HG03558 (cell line): ENCODE results near the gene MYO3B.

Source experiments
- ATAC-seq: cut with Tn5 transposase; IDR thresholded peaks from one replicate; pipeline ENCODE4 v1.9.1; 2021; ENCODE audit warnings: moderate number of reproducible peaks; ENCODE audit not compliant: unreplicated experiment; ENCODE audit errors: extremely low read depth

The MYO3B gene

GRCh38 chr2:170177950-170178781 is at the start of gene MYO3B:
MYO3B (plus strand) TSS chr2:170178147; CDS start chr2:170178288, 141 bp downstream.
- no peak for ATAC-seq

- ATAC-seq: no peak
These were observed 38.5 kb upstream of the MYO3B start for GRCh38 chr2:170139276-170139967.

- ATAC-seq: no peak
These were observed 37.4 kb upstream of the MYO3B start for GRCh38 chr2:170140561-170140960.

GRCh38 chr2:170141865-170142264 is 36.1 kb upstream of the MYO3B start:
- no peak for ATAC-seq

- no peak for ATAC-seq
These were observed 35.4 kb upstream of the MYO3B start for GRCh38 chr2:170142502-170142901.

GRCh38 chr2:170143045-170143717 is 34.8 kb upstream of the MYO3B start:
- no peak for ATAC-seq

GRCh38 chr2:170144761-170145160 is 33.2 kb upstream of the MYO3B start:
- no peak for ATAC-seq

- ATAC-seq: no peak
These were observed 32.8 kb upstream of the MYO3B start for GRCh38 chr2:170145191-170145590.

- ATAC-seq: no peak
These were observed 32.1 kb upstream of the MYO3B start for GRCh38 chr2:170145675-170146432.

GRCh38 chr2:170146784-170147183 is 31.2 kb upstream of the MYO3B start:
- no peak for ATAC-seq

GRCh38 chr2:170147576-170147975 is 30.4 kb upstream of the MYO3B start:
- no peak for ATAC-seq

- ATAC-seq: no peak
These were observed 29.8 kb upstream of the MYO3B start for GRCh38 chr2:170148161-170148560.

- no peak for ATAC-seq
These were observed 25.5 kb upstream of the MYO3B start for GRCh38 chr2:170152421-170152820.

- ATAC-seq: no peak
These were observed 22.8 kb upstream of the MYO3B start for GRCh38 chr2:170155022-170155722.

GRCh38 chr2:170155723-170156253 is 22.2 kb upstream of the MYO3B start:
- ATAC-seq: no peak

GRCh38 chr2:170156592-170156991 is 21.4 kb upstream of the MYO3B start:
- ATAC-seq: no peak

- no peak for ATAC-seq
These were observed 20.8 kb upstream of the MYO3B start for GRCh38 chr2:170157025-170157684.

GRCh38 chr2:170159060-170159459 is 18.9 kb upstream of the MYO3B start:
- no peak for ATAC-seq
